ENCODE results near the gene CSF2RB.
"Not testable (repeated sequence)": the region's sequence is repeated elsewhere in the genome, so short reads cannot be mapped to it uniquely, and the experiment has no call there.

CSF2RB gene

DNA sequence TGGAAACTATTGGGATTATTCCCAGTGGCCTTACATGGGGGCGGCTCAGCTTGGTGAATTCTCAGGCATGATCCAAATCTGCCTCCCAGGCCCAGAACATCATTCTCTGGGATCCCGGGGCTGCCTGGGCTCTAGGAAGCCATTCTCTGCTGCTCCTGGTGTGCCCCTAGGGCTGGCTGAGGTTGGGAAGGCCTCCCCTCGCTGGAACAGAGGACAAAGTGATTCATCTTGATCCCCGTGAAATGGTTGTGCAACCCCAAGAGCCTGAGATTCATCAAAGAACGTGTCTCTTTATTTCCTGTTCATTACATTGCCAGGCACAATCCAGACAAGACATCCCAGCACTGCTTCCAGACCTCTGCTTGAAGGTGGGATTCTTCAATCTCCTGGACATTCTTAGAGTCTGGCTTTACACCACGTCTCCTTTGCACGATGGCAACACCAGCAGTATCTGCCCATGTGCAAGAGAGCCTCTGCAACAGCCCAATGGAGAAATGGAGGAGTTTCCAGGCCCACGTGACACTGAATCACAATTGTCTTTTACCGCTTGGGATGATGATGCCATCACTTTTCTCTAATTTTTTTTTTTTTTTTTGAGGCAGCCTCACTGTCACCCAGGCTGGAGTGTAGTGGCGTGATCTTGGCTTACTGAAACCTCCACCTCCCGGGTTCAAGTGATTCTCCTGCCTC is 53.6 kb downstream of the CSF2RB start:
- no peak for DNase-seq (ENCODE audit: low read depth, low spot score)

DNA sequence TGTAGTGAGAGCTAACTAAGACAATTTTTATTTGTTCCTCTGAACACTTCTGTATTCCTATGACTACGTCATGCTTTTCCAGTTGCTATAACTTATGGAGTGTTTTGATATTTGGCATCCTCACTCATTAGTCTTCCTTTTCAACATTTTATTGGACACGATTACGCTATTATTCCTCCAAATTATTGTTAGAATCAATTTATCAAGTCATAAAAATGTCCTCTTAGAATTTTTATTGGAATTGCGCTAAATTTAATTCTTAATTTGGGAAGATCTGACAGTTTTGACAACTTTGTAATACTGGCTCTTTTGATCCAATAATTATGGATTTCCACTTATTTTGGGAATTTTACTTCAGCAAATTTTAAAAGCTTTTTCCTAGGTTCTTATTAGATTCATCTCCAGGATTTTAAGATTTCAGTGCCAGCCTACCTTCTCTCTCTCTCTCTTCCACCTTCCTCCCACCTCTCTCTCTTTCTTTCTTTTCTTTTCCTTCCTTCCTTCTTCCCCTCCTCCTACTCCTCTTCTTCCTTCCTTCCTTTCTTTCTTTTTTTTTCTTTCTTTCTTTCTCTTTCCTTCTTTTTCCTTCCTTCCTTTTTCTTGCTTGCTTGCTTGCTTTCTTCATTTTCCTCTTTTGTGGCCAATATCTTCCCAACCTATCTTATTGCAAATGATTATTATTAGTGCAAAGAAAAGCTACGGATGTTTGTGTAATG is 55.0 kb downstream of the CSF2RB start:
- DNase-seq (ENCODE audit: low read depth, low spot score) = no peak

DNA sequence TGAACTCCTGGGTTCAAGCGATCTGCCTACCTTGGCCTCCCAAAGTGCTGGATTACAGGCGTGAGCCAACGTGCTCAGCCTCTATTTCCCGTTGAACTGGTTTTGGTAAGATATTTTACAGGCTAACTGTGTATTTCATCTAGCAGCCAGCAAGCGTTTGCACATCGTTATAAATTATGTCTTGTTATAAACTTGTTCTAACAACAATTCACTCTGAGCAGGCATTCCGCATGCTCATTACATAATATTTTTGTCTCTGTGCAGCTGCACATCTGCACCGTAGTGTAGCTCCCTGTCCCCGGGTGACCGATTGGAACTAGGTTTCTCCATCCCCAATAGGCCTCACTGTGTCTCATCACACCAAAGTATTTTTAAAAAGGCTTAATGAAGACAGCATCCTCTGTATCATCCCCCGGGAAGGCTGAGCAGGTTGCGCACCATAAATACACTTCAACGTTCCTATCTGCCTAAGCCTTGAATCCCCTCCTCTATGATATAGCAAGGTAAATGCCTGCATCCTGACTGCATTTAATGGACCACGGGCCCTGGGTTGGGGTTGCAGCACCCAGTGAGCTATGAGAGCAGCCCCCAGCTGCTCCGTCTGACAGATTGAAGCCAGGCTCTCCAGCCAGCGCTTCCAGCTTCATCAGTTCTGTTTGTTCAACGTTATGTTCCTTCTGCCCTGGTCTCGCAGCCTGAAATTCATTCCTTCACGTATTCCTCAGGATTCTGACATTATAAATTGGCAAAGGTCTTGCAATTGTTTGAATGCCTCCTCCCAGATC is 58.1 kb downstream of the CSF2RB start:
- no peak for DNase-seq (ENCODE audit: low read depth, low spot score)

DNA sequence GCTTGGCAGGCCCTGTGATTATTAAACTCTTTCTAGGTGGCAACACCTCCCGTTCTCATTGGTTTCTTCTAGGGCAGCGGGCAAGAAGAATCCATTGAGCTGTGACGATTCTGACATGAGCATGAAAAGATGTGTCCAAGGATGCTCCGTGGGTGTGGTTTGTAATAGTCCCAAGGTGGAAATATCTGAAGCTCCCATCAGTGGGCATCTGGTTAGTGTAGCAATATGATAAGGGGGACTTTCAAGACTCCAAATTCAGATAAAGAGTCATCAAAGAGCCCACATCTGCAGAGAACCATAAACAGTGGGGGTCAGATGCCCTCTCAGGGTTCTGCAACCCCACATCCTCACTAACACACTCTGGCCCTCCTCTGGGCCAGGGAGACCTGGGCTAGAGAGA is 63.2 kb downstream of the CSF2RB start:
- no peak for DNase-seq (ENCODE audit: low read depth, low spot score)

DNA sequence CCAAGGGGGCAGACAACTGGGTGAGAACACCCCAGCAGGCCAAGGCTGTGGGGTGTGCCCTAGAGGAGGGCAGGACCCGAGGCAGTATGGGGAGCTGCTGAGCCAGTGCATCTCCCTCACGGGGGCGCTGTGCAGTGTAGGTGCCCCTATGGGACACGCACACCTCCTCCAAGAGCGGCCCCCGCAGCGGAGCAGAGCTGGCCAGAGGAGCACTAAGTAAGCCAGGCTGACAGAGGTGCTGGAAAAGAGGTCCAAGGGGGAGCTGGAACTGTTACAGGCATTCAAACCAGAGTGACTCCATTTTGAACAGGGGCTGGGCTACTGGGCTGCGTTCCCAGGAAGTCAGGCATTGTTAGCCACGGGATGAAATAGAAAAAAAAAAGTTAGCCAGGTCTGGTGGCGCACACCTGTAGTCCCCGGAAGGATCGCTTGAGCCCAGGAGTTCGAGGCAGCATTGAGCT is 64.0 kb downstream of the CSF2RB start:
- DNase-seq (ENCODE audit: low read depth, low spot score) = no peak

DNA sequence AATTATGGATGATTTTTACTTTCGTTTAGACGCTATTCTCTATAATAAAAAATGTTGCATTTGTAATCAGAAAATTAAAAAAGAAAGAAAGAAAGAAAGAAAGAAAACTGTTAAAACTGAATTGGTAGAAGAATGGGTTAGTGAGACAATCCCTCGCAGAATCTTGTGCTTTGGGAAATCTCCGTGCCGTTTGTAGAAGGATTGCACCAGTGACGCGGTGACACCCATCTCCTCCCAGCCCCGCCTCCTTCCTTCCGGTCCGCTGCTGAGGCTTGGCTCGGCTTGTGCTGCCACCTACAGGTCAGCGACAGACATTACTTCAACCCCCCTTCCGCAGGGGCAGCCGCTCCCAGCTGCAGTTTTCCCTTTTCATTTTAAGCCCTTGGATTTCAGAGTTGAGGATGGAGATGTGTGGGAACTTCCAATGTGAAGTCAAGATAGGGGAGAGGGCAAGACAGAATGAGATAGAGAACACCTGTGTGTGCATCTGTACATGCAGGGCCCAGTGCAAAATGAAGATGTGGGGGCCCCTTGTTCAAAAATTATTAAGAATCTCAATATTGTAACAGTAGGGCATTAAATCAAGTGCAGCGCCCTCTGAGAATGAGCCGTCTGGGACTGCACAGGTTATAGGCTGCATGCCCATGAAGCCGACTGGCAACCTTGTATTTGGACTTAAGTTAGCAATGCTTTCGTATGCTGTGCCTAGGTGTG is 64.7 kb downstream of the CSF2RB start:
- peak; percentile 36 for DNase-seq (ENCODE audit: low read depth, low spot score)

DNA sequence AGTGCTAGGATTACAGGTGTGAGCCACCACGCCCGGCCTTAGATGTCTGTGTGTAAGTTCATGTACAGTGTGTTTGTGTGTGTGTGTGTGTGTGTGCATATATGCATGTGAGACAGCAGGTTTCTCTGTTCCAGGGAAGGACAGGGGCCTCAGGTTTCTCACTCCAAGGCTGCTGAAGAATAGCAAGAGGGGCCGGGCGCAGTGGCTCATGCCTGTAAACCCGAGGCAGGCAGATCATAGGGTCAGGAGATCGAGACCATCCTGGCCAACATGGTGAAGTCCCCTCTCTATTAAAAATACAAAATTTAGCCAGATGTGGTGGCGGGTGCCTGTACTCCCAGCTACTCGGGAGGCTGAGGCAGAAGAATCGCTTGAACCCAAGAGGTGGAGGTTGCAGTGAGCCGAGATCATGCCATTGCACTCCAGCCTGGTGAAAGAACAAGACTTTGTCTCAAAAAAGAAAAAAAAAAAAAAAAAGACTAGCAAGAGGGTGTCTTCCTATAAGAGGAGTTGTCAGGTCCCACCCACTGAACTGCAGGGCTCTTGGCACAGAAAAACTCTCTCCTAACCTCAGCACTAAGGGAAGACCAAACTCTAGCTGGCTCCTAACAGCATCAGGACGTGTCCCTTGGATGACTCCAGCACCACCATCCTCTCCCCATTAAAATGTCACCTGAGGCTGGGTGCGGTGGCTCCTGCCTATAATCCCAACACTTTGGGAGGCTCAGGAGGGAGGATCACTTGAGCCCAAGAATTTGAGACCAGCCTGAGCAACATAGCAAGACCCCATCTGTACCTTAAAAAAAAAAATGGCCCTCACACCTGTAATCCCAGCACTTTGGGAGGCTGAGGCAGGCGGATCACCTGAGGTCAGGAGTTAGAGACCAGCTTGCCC is 65.8 kb downstream of the CSF2RB start:
- no peak for DNase-seq (ENCODE audit: low read depth, low spot score)

DNA sequence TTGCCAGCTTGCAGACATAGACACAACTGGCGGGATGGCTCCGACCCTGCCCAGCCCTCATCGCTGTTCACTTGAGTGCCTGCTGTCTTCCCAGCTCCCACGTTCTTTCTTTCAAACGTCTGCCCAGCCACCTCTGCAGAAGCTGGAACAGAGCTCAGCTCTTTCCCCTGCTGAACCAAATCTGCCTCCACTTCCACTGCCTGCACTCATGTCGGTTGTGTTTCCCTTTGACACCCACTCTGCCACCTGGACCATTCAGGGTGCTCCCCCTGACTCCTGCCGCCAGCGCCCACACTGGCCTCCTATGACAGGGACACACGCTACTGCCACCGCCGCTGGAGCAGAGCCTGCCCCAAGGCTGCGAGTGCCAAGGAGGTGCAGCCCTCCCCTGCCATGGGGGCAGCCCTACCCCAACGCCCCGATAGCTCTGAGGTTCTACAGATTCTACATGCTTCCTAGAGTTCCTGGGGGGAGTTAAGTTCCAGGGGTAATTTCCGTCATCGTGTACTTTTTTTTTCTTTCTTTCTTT is 67.9 kb downstream of the CSF2RB start:
- DNase-seq (ENCODE audit: low read depth, low spot score) = no peak

DNA sequence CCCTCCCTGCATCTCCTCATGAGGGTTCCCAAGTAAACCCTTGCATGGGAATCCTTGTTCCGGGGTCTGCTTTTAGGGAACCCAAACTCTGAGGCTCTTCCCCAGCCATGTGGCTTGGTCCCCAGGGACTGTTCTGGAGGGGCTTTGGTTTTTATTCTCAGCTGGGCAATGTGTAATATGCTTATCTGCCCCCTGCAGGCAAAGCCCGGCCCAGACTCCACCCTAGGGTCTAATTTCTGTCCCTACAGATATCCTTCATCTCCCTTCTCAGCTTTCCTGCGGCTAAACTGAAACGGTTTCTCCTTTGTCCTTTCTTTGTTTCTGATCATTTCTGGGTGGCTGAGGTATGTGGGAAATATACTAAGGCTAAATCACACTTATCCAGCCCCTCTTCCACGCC is 68.7 kb downstream of the CSF2RB start:
- no peak for DNase-seq (ENCODE audit: low read depth, low spot score)

DNA sequence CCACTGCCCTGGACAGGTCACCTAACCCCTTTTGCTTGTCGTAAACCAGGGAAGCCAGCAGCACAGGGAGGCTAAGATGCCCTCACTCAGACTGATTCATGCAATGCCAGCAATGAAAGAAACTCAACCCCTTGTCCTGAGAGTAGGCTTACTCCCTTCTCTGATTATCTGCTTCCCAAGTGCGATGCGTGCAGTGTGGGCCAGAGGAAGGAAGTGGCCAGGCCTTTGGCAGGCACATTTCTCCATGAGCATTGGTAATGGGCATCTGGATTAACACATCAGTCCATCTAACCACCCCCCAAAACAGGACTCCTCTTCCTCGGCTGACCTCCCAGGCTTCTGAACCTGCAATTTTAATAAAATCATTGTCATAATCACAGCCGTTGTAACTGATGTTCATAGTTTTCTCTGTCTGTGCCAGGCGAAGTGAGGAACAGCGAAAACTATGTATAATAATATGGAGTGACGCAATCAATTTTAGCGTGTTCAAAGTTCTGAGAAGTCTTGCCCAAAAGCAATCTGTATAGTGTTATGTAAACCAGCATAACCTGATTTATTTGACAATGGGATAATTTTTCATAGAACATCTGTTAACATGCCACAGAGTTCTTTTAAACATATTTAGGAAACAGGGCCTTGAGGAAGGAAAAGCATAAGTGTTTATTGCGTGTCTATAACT is 71.9 kb downstream of the CSF2RB start:
- DNase-seq (ENCODE audit: low read depth, low spot score) = no peak

DNA sequence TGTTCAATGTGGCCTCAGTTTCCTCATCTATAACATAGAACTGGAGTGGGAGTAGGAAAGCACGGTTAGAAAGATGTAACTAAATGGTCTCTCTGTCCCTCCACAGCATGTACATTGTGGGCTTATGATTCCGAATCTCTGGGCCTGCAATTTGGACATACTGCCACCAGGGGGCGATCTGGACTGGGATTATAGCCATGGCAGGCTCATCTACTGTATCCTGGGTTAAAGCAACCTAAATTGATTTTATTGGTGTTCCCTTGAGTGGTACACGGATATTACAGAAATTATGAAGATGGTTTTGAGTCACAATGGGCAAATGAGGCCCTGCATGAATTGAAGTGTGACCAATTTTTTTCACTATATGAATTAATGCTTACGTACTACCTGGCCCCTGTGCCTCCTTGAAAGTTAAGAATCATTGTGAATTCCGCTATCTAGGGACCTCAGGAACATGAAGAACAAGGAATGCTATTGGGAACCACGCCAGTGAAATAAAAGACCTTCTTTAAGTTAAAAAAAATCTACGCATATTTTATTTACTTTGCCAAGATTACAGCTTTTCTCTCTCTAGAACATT is 72.9 kb downstream of the CSF2RB start:
- no peak for DNase-seq (ENCODE audit: low read depth, low spot score)

DNA sequence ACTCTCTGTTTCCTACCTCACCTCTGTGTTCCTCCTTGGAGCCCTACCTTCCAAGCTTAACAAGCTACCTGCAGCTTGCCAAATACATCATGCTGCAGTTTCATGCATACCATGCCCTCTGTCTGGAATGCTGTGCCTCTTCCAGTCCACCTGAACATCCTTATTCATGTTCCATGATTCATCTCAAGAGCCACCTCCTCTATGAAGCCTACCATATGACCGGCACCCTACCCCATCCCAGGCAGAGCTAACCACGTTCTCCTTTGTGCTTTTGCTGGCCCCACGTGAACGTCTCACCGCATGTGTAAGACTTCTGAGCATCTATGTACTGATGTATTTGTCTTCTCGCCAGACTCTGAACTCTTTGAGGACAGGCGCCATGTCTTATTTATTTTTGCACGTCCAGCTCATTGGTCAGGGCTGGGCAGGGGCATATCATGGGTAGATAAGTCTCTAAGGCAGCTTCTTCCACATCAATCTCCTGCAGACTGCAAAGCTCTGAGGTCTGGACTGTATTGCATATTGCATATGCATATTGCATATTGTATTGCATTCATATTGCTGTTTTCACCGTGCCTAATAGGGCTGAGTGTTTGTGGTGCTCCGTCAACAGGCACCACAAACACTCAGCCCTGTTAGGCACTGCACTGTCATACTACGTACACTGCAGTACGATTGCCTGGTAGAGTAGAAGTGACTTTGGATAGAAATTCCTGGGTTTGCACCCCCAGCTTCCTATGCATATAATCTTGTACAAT is 74.8 kb downstream of the CSF2RB start:
- DNase-seq (ENCODE audit: low read depth, low spot score) = no peak

DNA sequence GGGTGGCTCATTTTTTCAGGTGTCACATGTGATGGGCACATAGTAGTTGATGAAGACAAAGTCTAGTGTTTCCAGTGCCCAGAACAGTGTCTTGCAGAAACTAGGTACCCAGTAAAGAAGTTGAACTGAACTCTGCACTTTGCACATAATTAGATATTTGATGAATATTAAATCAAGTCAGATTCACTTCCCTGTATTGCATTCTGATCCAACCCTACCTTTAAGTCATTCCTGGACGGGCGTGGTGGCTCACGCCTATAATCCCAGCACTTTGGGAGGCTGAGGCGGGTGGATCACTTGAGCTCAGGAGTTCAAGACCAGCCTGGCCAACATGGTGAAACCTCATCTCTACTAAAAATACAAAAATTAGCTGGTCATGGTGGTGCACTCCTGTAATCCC is 75.6 kb downstream of the CSF2RB start:
- not testable (repeated sequence) for DNase-seq (ENCODE audit: low read depth, low spot score)
